GM19455 (cell line): Measurements from ENCODE around the gene SOD3.

Experiments used
- ATAC-seq: cut with Tn5 transposase; IDR thresholded peaks from one replicate; pipeline ENCODE4 v1.9.1; 2021; ENCODE audit not compliant: unreplicated experiment

SOD3 gene

GRCh38 chr4:24775032-24775605 lies 20.3 kb upstream of the SOD3 start:
- no peak for ATAC-seq

GRCh38 chr4:24775750-24776149 lies 19.6 kb upstream of the SOD3 start:
- ATAC-seq: no peak

- no peak for ATAC-seq
Observed at GRCh38 chr4:24777536-24778463, 17.6 kb upstream of the SOD3 start.

GRCh38 chr4:24778464-24779225 lies 16.7 kb upstream of the SOD3 start:
- no peak for ATAC-seq

- no peak for ATAC-seq
Observed at GRCh38 chr4:24780936-24781495, 14.4 kb upstream of the SOD3 start.

- ATAC-seq: no peak
Observed at GRCh38 chr4:24781999-24782745, 13.2 kb upstream of the SOD3 start.

- no peak for ATAC-seq
Observed at GRCh38 chr4:24783506-24783905, 11.9 kb upstream of the SOD3 start.

- ATAC-seq: no peak
Observed at GRCh38 chr4:24791043-24791442, 4.3 kb upstream of the SOD3 start.

GRCh38 chr4:24792552-24792951 lies 2.8 kb upstream of the SOD3 start:
- ATAC-seq: no peak

- no peak for ATAC-seq
Observed at GRCh38 chr4:24793219-24794005, 2.0 kb upstream of the SOD3 start.

- ATAC-seq: no peak
Observed at GRCh38 chr4:24794051-24794450, 1.3 kb upstream of the SOD3 start.

GRCh38 chr4:24794480-24794879 lies 893 bp upstream of the SOD3 start:
- no peak for ATAC-seq

- no peak for ATAC-seq
Observed at GRCh38 chr4:24795666-24796381, 451 bp downstream of the SOD3 start.

GRCh38 chr4:24796620-24797019 lies 1.2 kb downstream of the SOD3 start:
- no peak for ATAC-seq

- ATAC-seq: no peak
Observed at GRCh38 chr4:24798036-24798610, 2.8 kb downstream of the SOD3 start.

GRCh38 chr4:24799196-24799543 lies 3.8 kb downstream of the SOD3 start:
- ATAC-seq: no peak

- no peak for ATAC-seq
Observed at GRCh38 chr4:24799544-24800324, 4.4 kb downstream of the SOD3 start.

GRCh38 chr4:24800325-24800895 lies 5.0 kb downstream of the SOD3 start:
- ATAC-seq: no peak
